ENCODE data around the gene RIPOR1. TPM values are rescaled to one million over a fixed set of nuclear protein-coding genes. Genes with fewer than 3 reads are reported as not detected.

The RIPOR1 gene
- total RNA-seq, 2 donors from 2014 or later, result 98.0 to 101 TPM

DNA sequence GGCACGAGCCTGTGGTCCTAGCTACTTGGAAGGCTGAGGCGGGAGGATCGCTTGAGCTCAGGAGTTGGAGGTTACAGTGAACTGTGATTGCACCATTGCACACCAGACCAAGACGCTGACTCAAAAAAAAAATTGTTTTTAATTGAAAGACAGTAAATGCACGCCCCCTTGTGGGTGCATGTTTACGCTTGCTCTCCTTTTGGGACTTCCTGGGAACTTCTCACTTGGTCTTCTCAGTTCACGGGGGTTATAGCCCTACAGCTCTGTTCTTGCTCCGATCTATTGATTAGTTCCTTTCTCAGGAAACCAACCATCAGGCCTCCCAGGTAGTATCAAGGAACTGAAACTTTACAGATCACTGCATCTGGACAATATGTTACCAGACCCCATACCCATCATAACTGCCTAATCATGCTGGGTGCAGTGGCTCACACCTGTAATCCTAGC, 14.2 kb upstream of the RIPOR1 start:
- Histone ChIP-seq H3K4me3 (no peak overlapping the region), H3K36me3 (no peaks in the 10 kb centered on the region), H3K27ac (no peak overlapping the region), H3K4me1 (ENCODE audit: control insufficient read depth in 1 of 2, low read depth in 2 of 2) (no peaks in the 10 kb centered on the region), H3K9me3 (no peaks in the 10 kb centered on the region), H3K27me3 (replicated peaks; ENCODE audit: insufficient read depth) (no peaks in the 10 kb centered on the region)
- ATAC-seq (ENCODE audit: insufficient number of reproducible peaks, low FRiP score, low read depth) (no peak), DNase-seq (ENCODE audit: low spot score) (no peak)
- TF ChIP-seq, protein P1, sequence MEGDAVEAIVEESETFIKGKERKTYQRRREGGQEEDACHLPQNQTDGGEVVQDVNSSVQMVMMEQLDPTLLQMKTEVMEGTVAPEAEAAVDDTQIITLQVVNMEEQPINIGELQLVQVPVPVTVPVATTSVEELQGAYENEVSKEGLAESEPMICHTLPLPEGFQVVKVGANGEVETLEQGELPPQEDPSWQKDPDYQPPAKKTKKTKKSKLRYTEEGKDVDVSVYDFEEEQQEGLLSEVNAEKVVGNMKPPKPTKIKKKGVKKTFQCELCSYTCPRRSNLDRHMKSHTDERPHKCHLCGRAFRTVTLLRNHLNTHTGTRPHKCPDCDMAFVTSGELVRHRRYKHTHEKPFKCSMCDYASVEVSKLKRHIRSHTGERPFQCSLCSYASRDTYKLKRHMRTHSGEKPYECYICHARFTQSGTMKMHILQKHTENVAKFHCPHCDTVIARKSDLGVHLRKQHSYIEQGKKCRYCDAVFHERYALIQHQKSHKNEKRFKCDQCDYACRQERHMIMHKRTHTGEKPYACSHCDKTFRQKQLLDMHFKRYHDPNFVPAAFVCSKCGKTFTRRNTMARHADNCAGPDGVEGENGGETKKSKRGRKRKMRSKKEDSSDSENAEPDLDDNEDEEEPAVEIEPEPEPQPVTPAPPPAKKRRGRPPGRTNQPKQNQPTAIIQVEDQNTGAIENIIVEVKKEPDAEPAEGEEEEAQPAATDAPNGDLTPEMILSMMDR (IDR thresholded peaks at IDR 0.05), result peak; percentile 51

DNA sequence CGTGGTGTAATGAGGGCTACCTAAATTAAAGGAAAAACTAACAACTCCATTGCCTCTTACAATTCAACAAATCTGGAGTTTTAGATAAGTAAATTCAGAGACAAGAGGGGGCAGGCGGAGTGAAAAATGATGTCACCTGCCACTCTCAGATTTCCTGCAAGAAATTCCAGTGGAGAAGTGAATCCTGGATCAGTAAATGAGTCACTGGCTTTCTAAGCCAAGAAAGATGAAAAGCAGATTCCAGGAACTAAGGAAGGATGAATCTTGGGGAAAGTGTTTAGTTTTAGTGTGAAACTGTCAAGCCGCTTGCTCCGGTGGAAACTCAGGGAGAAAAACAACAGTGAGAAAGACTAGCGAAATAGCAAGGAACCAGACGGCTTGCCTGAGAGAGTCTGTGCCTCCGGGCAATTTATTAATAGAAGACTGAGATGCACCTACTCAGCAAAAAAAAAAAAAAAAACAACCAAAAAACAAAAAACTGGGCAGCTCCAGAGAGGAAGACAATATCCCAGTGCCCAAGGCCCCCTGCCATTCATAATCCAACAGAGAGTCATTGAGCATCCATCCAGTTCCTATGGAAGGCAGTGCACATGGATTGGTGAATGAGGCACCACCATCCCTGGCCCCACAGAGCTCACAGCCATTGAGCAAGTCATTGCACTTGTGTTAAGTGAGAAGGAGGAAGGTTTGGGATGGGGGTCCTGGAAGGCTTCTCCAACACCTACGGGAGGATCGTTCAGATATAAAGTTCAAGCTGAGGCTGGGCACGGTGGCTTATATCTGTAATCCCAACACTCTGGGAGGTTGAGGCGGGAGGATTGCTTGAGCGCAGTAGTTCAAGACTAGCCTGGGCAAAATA, 12.1 kb upstream of the RIPOR1 start:
- Histone ChIP-seq H3K4me1 (ENCODE audit: control insufficient read depth in 1 of 2, low read depth in 2 of 2) (no peaks in the 10 kb centered on the region), H3K4me3 (no peak overlapping the region), H3K27me3 (replicated peaks; ENCODE audit: insufficient read depth) (no peaks in the 10 kb centered on the region), H3K9me3 (no peaks in the 10 kb centered on the region), H3K36me3 (no peaks in the 10 kb centered on the region), H3K27ac (no peak overlapping the region)
- TF ChIP-seq, protein P1 (IDR thresholded peaks at IDR 0.05), result no peak
- ATAC-seq (ENCODE audit: insufficient number of reproducible peaks, low FRiP score, low read depth) (no peak), DNase-seq (ENCODE audit: low spot score) (no peak)

DNA sequence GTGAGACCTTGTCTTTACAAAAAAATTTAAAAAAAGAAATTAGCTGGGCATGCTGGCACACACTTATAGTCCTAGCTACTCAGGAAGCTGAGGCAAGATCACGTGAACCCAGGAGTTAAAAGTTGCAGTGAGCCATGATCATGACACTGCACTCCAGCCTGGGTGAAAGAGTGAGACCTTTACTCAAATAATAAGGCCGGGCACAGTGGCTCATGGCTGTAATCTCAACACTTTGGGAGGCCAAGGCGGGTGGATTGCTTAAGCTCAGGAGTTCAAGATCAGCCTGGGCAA, 11.5 kb upstream of the RIPOR1 start:
- DNase-seq (ENCODE audit: low spot score) (no peak), ATAC-seq (ENCODE audit: insufficient number of reproducible peaks, low FRiP score, low read depth) (no peak)
- H3K27ac ChIP-seq, result no peak overlapping the region
- H3K27me3 ChIP-seq (replicated peaks; ENCODE audit: insufficient read depth), result no peaks in the 10 kb centered on the region
- H3K4me3 ChIP-seq, result no peak overlapping the region
- H3K36me3 ChIP-seq, result no peaks in the 10 kb centered on the region
- TF ChIP-seq, protein P1 (IDR thresholded peaks at IDR 0.05), result no peak
- H3K4me1 ChIP-seq (ENCODE audit: control insufficient read depth in 1 of 2, low read depth in 2 of 2), result peaks cover 0 to 4% of the 10 kb centered on the region in 2 donors
- no peaks in the 10 kb centered on the region for H3K9me3 ChIP-seq

DNA sequence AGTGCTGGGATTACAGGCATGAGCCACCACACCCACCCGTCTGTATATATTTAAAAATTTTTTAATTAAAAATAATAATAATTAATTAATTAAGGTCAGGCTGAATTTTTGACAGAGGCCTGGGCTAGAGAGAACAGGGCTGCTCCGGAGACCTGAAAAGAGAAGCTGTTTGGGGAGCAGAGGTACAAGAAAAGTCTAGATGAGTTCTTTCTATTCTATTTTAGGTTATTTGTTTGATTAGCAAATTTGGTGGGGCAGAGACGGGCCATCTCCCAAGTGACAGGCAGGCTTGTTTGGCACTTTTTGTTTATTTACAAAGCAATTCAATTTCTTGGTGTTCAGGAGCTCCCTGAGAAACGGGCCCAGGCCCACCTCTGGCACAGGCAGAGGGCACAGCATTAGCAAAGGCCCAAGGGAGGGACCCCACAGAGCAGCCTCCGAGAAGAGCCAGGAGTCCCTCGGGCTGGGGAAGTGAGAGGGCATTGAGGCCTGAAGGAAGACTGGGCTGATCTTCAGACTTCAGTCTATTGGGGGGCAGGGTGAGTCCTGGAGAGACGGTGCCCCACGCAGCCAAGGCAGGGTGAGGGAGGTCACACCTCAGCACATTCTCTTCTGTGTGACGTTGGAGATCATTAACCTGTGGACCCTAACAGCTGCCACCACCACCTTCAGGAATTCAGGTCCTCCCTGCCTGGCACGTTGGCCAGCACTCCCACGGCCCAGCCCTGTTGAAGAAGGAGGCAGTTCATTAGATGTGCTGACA, 10.8 kb upstream of the RIPOR1 start:
- Histone ChIP-seq H3K27ac (no peak overlapping the region), H3K4me1 (ENCODE audit: control insufficient read depth in 1 of 2, low read depth in 2 of 2) (peaks cover 0 to 4% of the 10 kb centered on the region in 2 donors), H3K9me3 (no peaks in the 10 kb centered on the region), H3K27me3 (replicated peaks; ENCODE audit: insufficient read depth) (no peaks in the 10 kb centered on the region), H3K4me3 (no peak overlapping the region), H3K36me3 (no peaks in the 10 kb centered on the region)
- DNase-seq (ENCODE audit: low spot score) (no peak), ATAC-seq (ENCODE audit: insufficient number of reproducible peaks, low FRiP score, low read depth) (no peak)
- TF ChIP-seq, protein P1 (IDR thresholded peaks at IDR 0.05), result no peak

DNA sequence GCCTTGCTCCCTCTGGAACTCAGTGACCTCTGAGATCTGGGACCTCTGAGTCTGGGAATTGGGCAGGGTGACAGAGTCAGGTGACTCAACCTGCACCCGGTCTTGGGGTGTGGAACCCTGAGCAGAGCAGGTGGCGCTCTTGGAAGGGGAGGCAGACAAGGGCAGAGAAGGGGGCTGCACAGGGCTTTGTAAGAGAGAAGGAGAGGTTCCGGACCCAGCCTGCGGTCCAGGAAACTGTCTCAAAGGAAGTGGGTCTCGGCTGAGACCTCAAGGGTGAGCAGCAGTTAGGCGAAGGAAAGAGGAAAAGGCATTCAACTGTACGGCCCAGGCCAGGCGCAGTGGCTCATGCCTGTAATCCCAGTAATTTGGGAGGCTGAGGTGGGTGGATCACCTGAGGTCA, 10.0 kb upstream of the RIPOR1 start:
- ATAC-seq (ENCODE audit: insufficient number of reproducible peaks, low FRiP score, low read depth) (no peak), DNase-seq (ENCODE audit: low spot score) (no peak)
- Histone ChIP-seq H3K4me3 (no peak overlapping the region), H3K9me3 (no peaks in the 10 kb centered on the region), H3K36me3 (no peaks in the 10 kb centered on the region), H3K4me1 (ENCODE audit: control insufficient read depth in 1 of 2, low read depth in 2 of 2) (peaks cover 0 to 4% of the 10 kb centered on the region in 2 donors), H3K27ac (no peak overlapping the region), H3K27me3 (replicated peaks; ENCODE audit: insufficient read depth) (no peaks in the 10 kb centered on the region)
- TF ChIP-seq, protein P1 (IDR thresholded peaks at IDR 0.05), result no peak
